ENCODE data around the gene ELMO3. TPM values are rescaled to one million over a fixed set of nuclear protein-coding genes. Genes with fewer than 3 reads are reported as not detected.

ELMO3 gene
- polyA plus RNA-seq, 1 donor from 2014 or later = 2.2 TPM

- H3F3A ChIP-seq (ENCODE audit: insufficient read depth, low read length, poor library complexity, severe bottlenecking) = no peaks in the 10 kb centered on the region
- no peaks in the 10 kb centered on the region for H3K79me2 ChIP-seq (replicated peaks; ENCODE audit: insufficient read depth, low read length)
- H3K27me3 ChIP-seq (ENCODE audit: insufficient read depth, low read depth, low read length) = no peaks in the 10 kb centered on the region
- H4K20me1 ChIP-seq (ENCODE audit: insufficient read depth) = no peaks in the 10 kb centered on the region
- H3K36me3 ChIP-seq (ENCODE audit: insufficient read depth, low read length) = no peaks in the 10 kb centered on the region
- no peak overlapping the region for H2AFZ ChIP-seq (ENCODE audit: low read depth, low read length)
- no peak overlapping the region for H3K9ac ChIP-seq (ENCODE audit: low read length)
- TF ChIP-seq RAD21 (conservative IDR thresholded peaks at IDR 0.05) = no peak
- H3K27ac ChIP-seq (ENCODE audit: low read length) = no peak overlapping the region
- no peaks in the 10 kb centered on the region for H3K9me2 ChIP-seq (ENCODE audit: insufficient read depth, low read length)
- H3K4me3 ChIP-seq (ENCODE audit: low read length) = no peak overlapping the region
- H3K4me2 ChIP-seq (ENCODE audit: low read length) = no peak overlapping the region
- no peaks in the 10 kb centered on the region for H3K9me3 ChIP-seq (ENCODE audit: low read length)
These were observed 11.4 kb downstream of the ELMO3 start for GRCh38 chr16:67210069-67210937.

- Histone ChIP-seq H3K4me3 (ENCODE audit: low read length) (no peak overlapping the region), H4K20me1 (ENCODE audit: insufficient read depth) (no peaks in the 10 kb centered on the region), H2AFZ (ENCODE audit: low read depth, low read length) (no peak overlapping the region), H3F3A (ENCODE audit: insufficient read depth, low read length, poor library complexity, severe bottlenecking) (no peaks in the 10 kb centered on the region), H3K27me3 (ENCODE audit: insufficient read depth, low read depth, low read length) (no peaks in the 10 kb centered on the region), H3K4me2 (ENCODE audit: low read length) (no peak overlapping the region), H3K27ac (ENCODE audit: low read length) (no peak overlapping the region), H3K9ac (ENCODE audit: low read length) (no peak overlapping the region), H3K9me2 (ENCODE audit: insufficient read depth, low read length) (no peaks in the 10 kb centered on the region), H3K79me2 (replicated peaks; ENCODE audit: insufficient read depth, low read length) (no peaks in the 10 kb centered on the region), H3K36me3 (ENCODE audit: insufficient read depth, low read length) (no peaks in the 10 kb centered on the region), H3K9me3 (ENCODE audit: low read length) (no peaks in the 10 kb centered on the region)
- TF ChIP-seq EP300 (conservative IDR thresholded peaks at IDR 0.05; ENCODE audit: poor library complexity, severe bottlenecking) (no peak), RAD21 (conservative IDR thresholded peaks at IDR 0.05) (no peak)
These were observed 12.7 kb downstream of the ELMO3 start for GRCh38 chr16:67211674-67212073.

GRCh38 chr16:67212766-67213165 lies 13.8 kb downstream of the ELMO3 start:
- no peaks in the 10 kb centered on the region for H3K79me2 ChIP-seq (replicated peaks; ENCODE audit: insufficient read depth, low read length)
- TF ChIP-seq SMC3 (conservative IDR thresholded peaks at IDR 0.05; ENCODE audit: poor library complexity) (no peak), EP300 (conservative IDR thresholded peaks at IDR 0.05; ENCODE audit: poor library complexity, severe bottlenecking) (no peak), CTCF (IDR thresholded peaks at IDR 0.05; ENCODE audit: poor library complexity, severe bottlenecking) (no peak), REST (IDR thresholded peaks at IDR 0.05; ENCODE audit: borderline replicate concordance) (no peak), MXI1 (conservative IDR thresholded peaks at IDR 0.05; ENCODE audit: poor library complexity, severe bottlenecking) (no peak), RAD21 (conservative IDR thresholded peaks at IDR 0.05) (no peak)
- H3K27me3 ChIP-seq (ENCODE audit: insufficient read depth, low read depth, low read length) = no peaks in the 10 kb centered on the region
- no peak overlapping the region for H3K4me2 ChIP-seq (ENCODE audit: low read length)
- no peaks in the 10 kb centered on the region for H3K36me3 ChIP-seq (ENCODE audit: insufficient read depth, low read length)
- no peak overlapping the region for H3K9ac ChIP-seq (ENCODE audit: low read length)
- no peaks in the 10 kb centered on the region for H3K9me3 ChIP-seq (ENCODE audit: low read length)
- no peaks in the 10 kb centered on the region for H3F3A ChIP-seq (ENCODE audit: insufficient read depth, low read length, poor library complexity, severe bottlenecking)
- no peaks in the 10 kb centered on the region for H3K9me2 ChIP-seq (ENCODE audit: insufficient read depth, low read length)
- H2AFZ ChIP-seq (ENCODE audit: low read depth, low read length) = no peak overlapping the region
- no peaks in the 10 kb centered on the region for H4K20me1 ChIP-seq (ENCODE audit: insufficient read depth)
- H3K27ac ChIP-seq (ENCODE audit: low read length) = no peak overlapping the region
- no peak overlapping the region for H3K4me3 ChIP-seq (ENCODE audit: low read length)

Data from neural cell (in vitro differentiated cells).